GM18868 (cell line): ENCODE measurements around the gene NKD1.

Source experiments
- ATAC-seq: cut with Tn5 transposase; IDR thresholded peaks from one replicate; pipeline ENCODE4 v1.9.1; 2021; ENCODE audit warnings: mild to moderate bottlenecking, moderate library complexity; ENCODE audit not compliant: unreplicated experiment

NKD1 gene

DNA sequence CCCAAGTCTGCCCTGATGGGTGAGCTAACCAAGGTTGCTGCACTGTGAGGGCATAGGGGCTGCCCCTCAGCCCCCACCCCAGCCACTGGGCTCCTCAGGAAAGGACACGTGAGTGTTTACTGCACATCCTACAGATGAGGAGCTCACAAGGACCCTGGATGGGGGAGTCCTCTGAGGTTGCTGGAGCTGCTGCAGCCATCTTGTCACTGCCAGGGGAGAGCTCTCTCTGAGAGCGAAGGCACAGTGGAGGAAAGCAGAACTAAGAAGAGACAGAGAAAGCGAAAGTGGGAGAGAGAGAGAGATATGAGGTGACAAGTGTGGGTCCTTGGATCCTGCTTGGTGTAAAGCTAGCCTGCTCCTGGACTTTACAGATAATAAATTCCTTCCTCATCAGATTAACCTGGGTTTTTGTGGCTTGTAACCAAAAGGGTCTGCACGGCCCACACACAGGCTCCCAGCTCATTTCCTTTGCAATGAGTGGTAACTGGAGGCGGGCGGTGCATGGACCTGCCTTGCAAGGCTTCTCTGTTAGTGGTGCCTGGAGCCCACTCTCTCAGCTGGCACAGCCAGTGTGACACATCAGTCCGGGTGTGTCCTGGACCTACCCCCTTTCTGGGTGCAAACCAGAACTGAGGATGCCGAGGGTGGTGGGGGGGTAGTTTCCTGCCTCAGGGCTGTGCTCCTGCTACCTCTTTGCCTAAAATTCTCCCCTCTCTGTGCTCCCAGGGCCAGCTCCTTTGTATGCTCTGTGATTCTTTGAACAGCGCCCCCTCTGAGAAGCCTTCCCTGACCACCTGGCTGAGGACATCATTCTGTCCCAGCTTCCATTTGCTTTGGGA is 118.7 kb downstream of the NKD1 start:
- peak; percentile 87 for ATAC-seq

DNA sequence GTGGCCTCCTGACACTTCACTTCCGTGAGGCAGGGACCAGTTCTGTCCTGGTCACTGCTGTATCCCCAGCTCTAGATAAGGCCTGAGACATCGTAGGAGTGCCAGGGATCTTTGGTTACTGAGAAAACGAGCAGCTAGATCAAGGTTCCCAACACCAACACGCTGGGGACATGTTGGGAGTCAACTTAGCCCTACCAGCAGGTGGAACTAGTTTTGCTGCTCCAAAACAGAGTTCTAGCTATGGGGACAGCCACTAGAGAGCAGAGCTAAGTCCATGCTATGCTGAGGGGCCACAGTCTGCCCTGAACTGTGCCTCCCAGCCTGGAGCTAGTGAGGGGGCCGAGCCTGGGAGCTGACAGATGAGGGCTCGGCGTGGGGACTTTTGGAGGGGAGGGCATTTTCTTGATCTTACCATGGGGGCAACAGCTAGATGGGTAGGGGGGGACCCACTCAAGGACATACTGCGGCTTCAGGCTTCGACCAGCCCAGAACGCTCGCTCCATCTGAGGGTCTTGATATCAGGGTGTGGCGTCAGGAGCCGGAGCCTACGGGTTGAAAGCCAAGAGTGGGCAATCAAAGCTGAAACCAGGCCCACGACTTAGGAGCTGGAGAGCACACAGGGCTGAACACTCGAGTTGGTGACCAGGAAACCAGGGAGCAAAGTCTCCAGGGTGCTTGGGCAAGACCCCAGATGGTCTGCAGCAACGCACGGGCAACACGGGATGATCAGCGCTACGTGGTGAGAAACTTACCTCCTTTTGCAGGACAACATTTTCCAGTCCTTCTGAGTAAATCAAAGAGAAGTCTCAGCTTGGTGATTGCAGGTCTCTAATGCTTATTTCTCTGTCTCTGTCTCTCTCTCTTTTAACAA is 119.5 kb downstream of the NKD1 start:
- ATAC-seq, result no peak

DNA sequence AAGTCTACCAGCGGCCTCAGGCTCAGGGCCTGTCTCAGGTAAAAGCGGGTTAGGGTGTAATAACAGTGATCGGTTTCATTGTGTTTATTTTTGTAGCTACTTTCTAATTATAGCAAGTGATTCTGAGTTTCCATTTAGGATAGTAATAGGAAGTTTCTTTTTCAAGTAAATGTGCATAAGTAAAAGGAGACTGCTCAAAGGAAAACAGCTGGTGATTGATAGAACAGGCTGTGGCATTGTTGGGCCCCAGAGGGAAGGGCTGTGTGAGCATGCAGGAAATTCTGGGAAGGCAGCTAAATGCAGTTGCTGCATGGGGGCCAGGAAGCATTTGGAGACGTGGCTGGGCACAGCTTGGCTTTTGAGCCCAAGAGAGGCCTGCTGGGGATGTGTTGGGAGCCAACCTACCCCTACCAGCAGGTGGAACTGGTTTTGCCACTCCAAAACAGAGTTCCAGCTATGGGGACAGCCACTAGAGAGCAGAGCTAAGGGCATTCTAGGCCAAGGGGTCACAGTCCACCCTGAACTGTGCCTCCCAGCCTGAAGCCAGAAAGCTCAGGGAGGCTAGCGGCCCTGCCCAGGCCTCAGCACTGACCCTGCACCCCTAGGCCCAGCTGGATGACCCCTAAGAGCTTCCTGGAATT is 120.3 kb downstream of the NKD1 start:
- ATAC-seq, result no peak

DNA sequence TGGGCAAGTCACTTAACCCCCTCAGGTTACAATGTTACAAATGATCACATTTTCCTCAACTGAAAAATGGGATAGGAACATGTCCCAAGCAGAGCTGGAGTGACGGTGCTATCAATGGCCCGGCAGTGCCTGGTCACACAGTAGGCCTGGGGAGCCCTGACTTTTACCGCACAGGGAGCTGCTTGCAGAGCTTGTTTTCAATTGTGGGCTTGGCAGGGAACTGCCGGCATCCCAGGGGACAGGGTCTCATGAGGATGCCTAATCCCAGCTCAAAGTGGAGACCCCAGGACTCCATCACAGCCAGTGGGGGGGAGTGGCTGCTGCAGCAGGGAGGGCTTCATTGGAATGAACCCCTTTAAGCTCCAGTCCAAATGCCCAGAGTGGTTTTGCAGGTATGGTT is 121.5 kb downstream of the NKD1 start:
- no peak for ATAC-seq

DNA sequence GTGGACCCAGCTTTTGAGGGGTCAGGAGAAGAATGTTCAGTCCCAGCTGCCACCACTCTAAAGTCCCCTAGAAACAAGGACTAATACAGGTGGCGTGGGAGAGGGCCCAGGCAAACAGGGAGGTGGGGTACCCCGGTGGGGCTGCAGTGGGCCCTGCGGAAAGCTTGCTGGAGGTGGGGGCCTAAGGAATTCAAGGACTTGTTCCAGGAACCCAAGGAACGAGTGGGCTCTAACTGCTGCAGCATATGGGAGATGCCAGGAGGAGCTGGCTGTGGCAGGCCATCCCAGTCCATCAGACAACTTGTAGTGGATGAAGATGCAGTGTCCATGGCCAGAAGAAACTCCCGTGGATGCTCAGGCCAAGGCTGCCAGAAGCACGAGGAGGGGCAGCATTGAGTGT is 122.3 kb downstream of the NKD1 start:
- no peak for ATAC-seq

- no peak for ATAC-seq
Measured at GRCh38 chr16:50671644-50672260, 123.6 kb downstream of the NKD1 start.

- no peak for ATAC-seq
Measured at GRCh38 chr16:50673496-50674275, 125.5 kb downstream of the NKD1 start.

DNA sequence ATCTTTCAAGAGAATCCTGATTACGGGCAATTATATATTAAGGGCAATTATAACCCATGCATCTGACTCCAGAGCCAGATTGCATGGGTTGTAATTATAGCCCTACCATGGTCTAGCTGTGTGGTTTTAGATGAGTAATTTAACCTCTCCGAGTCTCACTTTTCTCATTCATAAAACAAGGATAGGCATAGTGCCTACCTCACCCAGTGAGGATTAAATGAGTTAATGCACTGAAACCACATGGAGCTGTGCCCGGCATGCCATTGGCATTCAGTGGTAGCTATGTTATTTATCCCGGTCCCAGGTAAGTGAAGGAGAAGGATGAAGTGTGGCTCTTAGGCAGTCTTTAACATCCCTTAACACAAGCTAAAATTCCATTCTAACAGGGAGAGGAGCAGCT is 126.6 kb downstream of the NKD1 start:
- no peak for ATAC-seq

- ATAC-seq, result no peak
Measured at GRCh38 chr16:50675686-50676610, 127.8 kb downstream of the NKD1 start.

DNA sequence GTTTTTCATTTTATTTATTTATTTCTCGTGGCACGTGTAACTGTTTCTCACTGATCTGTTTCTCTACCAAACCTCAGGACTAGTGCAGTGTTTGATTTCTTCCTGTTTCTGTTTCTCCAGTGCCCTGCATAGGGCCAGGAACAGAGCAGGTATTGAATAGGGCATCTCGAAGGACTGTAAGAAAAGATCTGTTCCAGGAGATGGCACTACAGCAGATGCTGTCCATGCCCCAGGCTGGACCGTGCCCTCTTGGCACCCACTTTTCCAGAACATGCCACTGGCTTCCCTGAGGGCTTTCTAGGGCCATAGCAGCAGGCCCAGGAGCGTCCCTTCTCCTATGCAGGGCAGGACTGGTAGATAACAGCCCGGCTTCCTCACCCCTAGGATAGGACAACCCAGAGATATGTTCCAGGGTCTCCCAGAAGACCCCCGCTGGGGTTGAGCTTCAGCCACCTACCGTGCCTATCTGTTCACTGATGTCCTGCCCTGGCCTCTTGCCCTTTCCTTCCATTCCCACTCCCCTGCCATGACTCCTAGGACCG is 128.6 kb downstream of the NKD1 start:
- no peak for ATAC-seq

GRCh38 chr16:50677351-50677750 is 129.2 kb downstream of the NKD1 start:
- no peak for ATAC-seq

- ATAC-seq, result no peak
Measured at GRCh38 chr16:50678531-50678930, 130.3 kb downstream of the NKD1 start.

- ATAC-seq, result no peak
Measured at GRCh38 chr16:50679266-50679665, 131.1 kb downstream of the NKD1 start.

DNA sequence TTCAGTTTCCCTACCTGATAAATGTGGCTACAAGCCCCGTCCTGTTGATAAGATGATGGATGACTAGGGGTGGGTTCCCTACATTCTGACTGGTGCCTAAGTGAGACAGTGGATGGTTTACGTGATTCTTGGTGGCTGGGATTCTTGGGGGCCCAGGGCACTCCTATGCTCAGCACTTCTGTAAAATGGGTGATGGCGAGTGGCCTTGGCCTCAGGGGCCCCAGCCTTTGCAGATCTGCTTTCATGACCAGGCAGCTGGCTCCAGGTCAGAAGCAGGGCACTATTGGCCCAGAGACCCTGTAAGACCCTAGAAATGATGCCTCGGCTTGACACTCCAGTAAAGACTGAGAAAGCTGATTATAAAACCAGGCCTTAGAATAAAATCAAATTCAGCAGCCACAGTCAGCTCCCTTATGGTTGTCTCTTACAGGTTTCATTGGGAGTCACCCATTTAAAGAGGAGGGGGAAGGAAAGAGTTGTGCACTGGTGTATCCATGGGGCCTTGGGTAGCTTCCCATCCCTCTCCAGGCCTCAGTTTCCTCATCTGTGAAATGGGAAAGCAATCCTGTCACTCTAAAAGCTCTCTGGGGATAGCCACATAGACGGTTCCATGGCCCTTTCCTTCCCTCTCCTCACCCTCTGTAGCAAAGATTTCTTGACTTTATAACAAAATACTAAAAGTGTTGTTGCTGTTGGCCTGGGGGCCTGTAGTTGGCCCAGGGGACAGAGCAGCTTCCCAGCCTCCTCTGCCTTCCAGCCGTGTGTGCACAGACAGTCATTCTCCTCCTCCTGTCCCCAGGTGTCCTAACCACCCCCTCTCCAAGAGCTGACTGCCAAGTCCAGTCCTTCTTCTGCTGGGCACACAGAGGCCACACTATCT is 131.7 kb downstream of the NKD1 start:
- no peak for ATAC-seq

GRCh38 chr16:50680556-50680893 is 132.3 kb downstream of the NKD1 start:
- no peak for ATAC-seq

DNA sequence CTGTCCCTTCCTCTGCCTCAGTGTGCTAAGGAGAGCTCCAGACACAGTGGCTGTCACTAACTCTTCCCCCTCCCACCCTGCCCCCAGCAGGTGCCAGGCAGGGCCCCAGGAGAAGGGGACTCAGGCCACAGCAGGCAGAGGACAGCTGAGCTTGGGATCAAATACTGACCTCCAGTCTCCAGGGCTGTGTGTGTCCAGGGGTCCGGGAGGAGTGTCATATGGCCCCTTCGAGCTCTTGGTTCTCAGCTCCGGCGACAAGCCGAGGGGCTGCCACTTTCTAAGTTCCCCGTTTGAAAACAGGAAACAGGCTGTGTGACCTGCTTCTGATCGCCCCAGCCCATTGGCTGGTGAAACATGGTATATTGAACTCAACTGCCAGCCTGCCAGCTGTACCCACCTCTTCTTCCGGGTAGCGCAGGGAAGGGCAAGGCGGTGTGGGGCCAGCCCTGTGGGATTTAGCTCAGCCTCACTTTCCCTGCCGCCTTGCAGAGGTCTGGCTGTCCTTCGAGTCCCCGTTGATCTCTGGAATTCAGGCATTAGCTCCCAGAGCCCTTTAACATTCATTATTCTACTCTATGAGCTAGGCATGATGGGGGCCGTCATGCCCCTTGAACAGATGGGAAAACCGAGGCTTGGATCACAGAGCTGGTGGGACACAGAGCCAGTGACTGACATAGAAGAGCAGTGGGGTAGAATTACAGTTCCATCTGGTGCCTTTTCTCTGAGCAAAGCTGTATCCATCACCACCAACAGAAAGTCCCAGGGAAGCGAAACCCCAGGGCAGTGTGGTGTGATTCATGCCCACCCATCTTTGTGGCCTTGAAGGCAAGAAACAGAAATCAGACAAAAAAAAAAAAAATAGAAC is 133.1 kb downstream of the NKD1 start, which contains the start of gene SNX20:
Gene SNX20 (minus strand): TSS at position 292 of the 865 bp plus-strand sequence. CDS start 3,786 bp downstream, outside the sequence.
- ATAC-seq, result peak; percentile 58
